OCI-LY1 (cell line): ENCODE results near the gene ABR.

ENCODE experiments used
- H2AFZ ChIP-seq: fragments of 200-600 bp; sonication (generic), shearing (Covaris generic); 2 replicates; pipeline ENCODE4 v1.6.0; 2014; ENCODE audit warnings: antibody characterized with exemption, mild to moderate bottlenecking, low read length
- H3F3A ChIP-seq: fragments of 200-600 bp; sonication (generic), shearing (Covaris generic); 2 replicates; pipeline ENCODE4 v1.6.0; 2014; ENCODE audit warnings: mild to moderate bottlenecking, antibody characterized with exemption, low read length, moderate library complexity; ENCODE audit not compliant: insufficient read depth
- H3K27ac ChIP-seq: fragments of 200-600 bp; sonication (generic); 2 replicates; pipeline ENCODE4 v1.5.1; 2014; ENCODE audit warnings: low read length, mixed run types, mild to moderate bottlenecking, low read depth; ENCODE audit not compliant: poor library complexity, severe bottlenecking
- H3K27me3 ChIP-seq: fragments of 200-600 bp; sonication (generic); 2 replicates; pipeline ENCODE4 v1.6.0; 2014; ENCODE audit warnings: antibody characterized with exemption, mild to moderate bottlenecking, low read length, moderate library complexity; ENCODE audit not compliant: insufficient read depth
- H3K36me3 ChIP-seq: fragments of 200-600 bp; sonication (generic); 2 replicates; pipeline ENCODE4 v1.6.1; 2014; ENCODE audit warnings: mild to moderate bottlenecking, antibody characterized with exemption, low read length, moderate library complexity, mixed read lengths; ENCODE audit not compliant: insufficient read depth
- H3K4me1 ChIP-seq: fragments of 200-600 bp; sonication (generic); 2 replicates; pipeline ENCODE4 v1.5.1; 2014; ENCODE audit warnings: mild to moderate bottlenecking, low read length, moderate library complexity; ENCODE audit not compliant: insufficient read depth, severe bottlenecking
- H3K4me2 ChIP-seq: fragments of 200-600 bp; sonication (generic), shearing (Covaris generic); 2 replicates; pipeline ENCODE4 v1.6.1; 2014; ENCODE audit warnings: low read length
- H3K4me3 ChIP-seq: fragments of 200-600 bp; sonication (generic); 2 replicates; pipeline ENCODE4 v1.5.1; 2014; ENCODE audit warnings: low read length, low read depth, mild to moderate bottlenecking, mixed read lengths; ENCODE audit not compliant: poor library complexity, severe bottlenecking
- H3K79me2 ChIP-seq: fragments of 200-600 bp; shearing (Covaris generic); 2 replicates; pipeline ENCODE4 v1.6.1; 2016; ENCODE audit warnings: mixed run types, low read length, mixed read lengths; ENCODE audit not compliant: insufficient read depth
- H3K9ac ChIP-seq: fragments of 200-600 bp; sonication (generic), shearing (Covaris generic); 2 replicates; pipeline ENCODE4 v1.6.1; 2014; ENCODE audit warnings: mild to moderate bottlenecking, low read length, mixed read lengths
- H3K9me2 ChIP-seq: fragments of 200-600 bp; sonication (generic), shearing (Covaris generic); 2 replicates; pipeline ENCODE4 v1.6.1; 2014; ENCODE audit warnings: low read depth, mild to moderate bottlenecking, low read length, mixed read lengths
- H3K9me3 ChIP-seq: fragments of 200-600 bp; shearing (Covaris generic); 2 replicates; pipeline ENCODE4 v1.6.1; 2014; ENCODE audit warnings: low read length, mixed read lengths
- H4K20me1 ChIP-seq: fragments of 200-600 bp; sonication (generic), shearing (Covaris generic); 2 replicates; pipeline ENCODE4 v1.6.0; 2016; ENCODE audit warnings: mild to moderate bottlenecking, low read length; ENCODE audit not compliant: insufficient read depth
- EZH2 ChIP-seq: fragments of 200-600 bp; sonication (generic), shearing (Covaris generic); IDR thresholded peaks from 2 replicates; pipeline ENCODE4 v1.8.0; 2017; ENCODE audit warnings: borderline replicate concordance, mixed run types, mild to moderate bottlenecking, antibody characterized with exemption, low read length, moderate library complexity, mixed read lengths
- TF ChIP-seq, protein P1 (sequence below): fragments of 200-600 bp; sonication (generic), shearing (Covaris generic); IDR thresholded peaks from 2 replicates; pipeline ENCODE4 v1.5.1; 2017; ENCODE audit warnings: mild to moderate bottlenecking, antibody characterized with exemption, low read length, moderate library complexity, mixed read lengths

The ABR gene

DNA sequence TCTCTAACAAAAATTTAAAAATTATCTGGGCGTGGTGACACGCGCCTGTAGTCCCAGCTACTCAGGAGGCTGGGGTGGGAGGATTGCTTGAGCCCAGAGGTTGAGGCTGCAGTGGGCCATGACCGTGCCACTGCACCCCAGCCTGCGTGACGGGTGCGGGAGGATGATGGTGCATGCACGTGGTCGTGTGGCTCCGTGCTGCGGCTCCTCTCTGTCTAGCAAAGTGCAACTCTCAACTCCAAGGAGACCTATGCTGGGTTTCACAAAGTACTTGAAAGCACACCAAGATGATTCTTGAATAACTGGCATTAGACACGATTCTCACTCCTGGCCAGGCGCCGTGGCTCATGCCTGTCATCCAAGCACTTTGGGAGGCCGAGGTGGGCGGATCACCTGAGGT is 226.0 kb downstream of the ABR start:
- Histone ChIP-seq H3K4me2 (no peak overlapping the region), H3K9me3 (no peaks in the 10 kb centered on the region), H3K9me2 (no peaks in the 10 kb centered on the region), H3K4me3 (no peak overlapping the region), H3K27ac (no peak overlapping the region), H3K36me3 (no peaks in the 10 kb centered on the region), H3K4me1 (no peaks in the 10 kb centered on the region), H4K20me1 (no peaks in the 10 kb centered on the region), H2AFZ (no peak overlapping the region), H3K27me3 (no peaks in the 10 kb centered on the region), H3K79me2 (no peaks in the 10 kb centered on the region), H3K9ac (no peak overlapping the region), H3F3A (no peaks in the 10 kb centered on the region)
- TF ChIP-seq EZH2: no peak
- TF ChIP-seq, protein P1, sequence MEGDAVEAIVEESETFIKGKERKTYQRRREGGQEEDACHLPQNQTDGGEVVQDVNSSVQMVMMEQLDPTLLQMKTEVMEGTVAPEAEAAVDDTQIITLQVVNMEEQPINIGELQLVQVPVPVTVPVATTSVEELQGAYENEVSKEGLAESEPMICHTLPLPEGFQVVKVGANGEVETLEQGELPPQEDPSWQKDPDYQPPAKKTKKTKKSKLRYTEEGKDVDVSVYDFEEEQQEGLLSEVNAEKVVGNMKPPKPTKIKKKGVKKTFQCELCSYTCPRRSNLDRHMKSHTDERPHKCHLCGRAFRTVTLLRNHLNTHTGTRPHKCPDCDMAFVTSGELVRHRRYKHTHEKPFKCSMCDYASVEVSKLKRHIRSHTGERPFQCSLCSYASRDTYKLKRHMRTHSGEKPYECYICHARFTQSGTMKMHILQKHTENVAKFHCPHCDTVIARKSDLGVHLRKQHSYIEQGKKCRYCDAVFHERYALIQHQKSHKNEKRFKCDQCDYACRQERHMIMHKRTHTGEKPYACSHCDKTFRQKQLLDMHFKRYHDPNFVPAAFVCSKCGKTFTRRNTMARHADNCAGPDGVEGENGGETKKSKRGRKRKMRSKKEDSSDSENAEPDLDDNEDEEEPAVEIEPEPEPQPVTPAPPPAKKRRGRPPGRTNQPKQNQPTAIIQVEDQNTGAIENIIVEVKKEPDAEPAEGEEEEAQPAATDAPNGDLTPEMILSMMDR: no peak
